CD4-positive, alpha-beta T cell treated with Interferon gamma for 1 hour (primary cell): Measurements from ENCODE around the gene ENOPH1.
"Not testable (repeated sequence)": the region's sequence is repeated elsewhere in the genome, so short reads cannot be mapped to it uniquely, and the experiment has no call there.

Source experiments
- DNase-seq: peaks from one replicate; pipeline ENCODE4 v3.0.0-alpha.2; 2020

Gene ENOPH1

GRCh38 chr4:82473621-82474164 lies 43.3 kb downstream of the ENOPH1 start:
- DNase-seq, result no peak

GRCh38 chr4:82475931-82476330 lies 45.5 kb downstream of the ENOPH1 start:
- not testable (repeated sequence) for DNase-seq

- DNase-seq, result not testable (repeated sequence)
Observed at GRCh38 chr4:82477469-82477868, 47.1 kb downstream of the ENOPH1 start.

GRCh38 chr4:82479562-82479961 lies 49.2 kb downstream of the ENOPH1 start:
- no peak for DNase-seq

GRCh38 chr4:82480771-82481505 lies 50.5 kb downstream of the ENOPH1 start:
- no peak for DNase-seq

GRCh38 chr4:82481506-82481840 lies 51.1 kb downstream of the ENOPH1 start:
- DNase-seq, result no peak

GRCh38 chr4:82482387-82482786 lies 52.0 kb downstream of the ENOPH1 start:
- no peak for DNase-seq

- no peak for DNase-seq
Observed at GRCh38 chr4:82484996-82485783, 54.8 kb downstream of the ENOPH1 start.

GRCh38 chr4:82489076-82489475 lies 58.7 kb downstream of the ENOPH1 start:
- no peak for DNase-seq

- DNase-seq, result no peak
Observed at GRCh38 chr4:82489987-82490386, 59.6 kb downstream of the ENOPH1 start.

GRCh38 chr4:82491251-82491960 lies 61.0 kb downstream of the ENOPH1 start:
- DNase-seq, result no peak

GRCh38 chr4:82493721-82494425 lies 63.5 kb downstream of the ENOPH1 start:
- no peak for DNase-seq

GRCh38 chr4:82495666-82496065 lies 65.3 kb downstream of the ENOPH1 start:
- no peak for DNase-seq

GRCh38 chr4:82496349-82496748 lies 66.0 kb downstream of the ENOPH1 start:
- no peak for DNase-seq

- DNase-seq, result no peak
Observed at GRCh38 chr4:82499738-82500434, 69.5 kb downstream of the ENOPH1 start.

GRCh38 chr4:82500435-82501153 lies 70.2 kb downstream of the ENOPH1 start:
- no peak for DNase-seq

GRCh38 chr4:82501154-82501442 lies 70.7 kb downstream of the ENOPH1 start:
- DNase-seq, result no peak

- no peak for DNase-seq
Observed at GRCh38 chr4:82508011-82508410, 77.6 kb downstream of the ENOPH1 start.

- DNase-seq, result no peak
Observed at GRCh38 chr4:82508806-82509428, 78.5 kb downstream of the ENOPH1 start.

- DNase-seq, result no peak
Observed at GRCh38 chr4:82510216-82510615, 79.8 kb downstream of the ENOPH1 start.
